ENCODE measurements around the gene CLIP3.
"Not testable (repeated sequence)": the region's sequence is repeated elsewhere in the genome, so short reads cannot be mapped to it uniquely, and the experiment has no call there.

CLIP3 gene

GRCh38 chr19:36046443-36047050 is 13.9 kb upstream of the CLIP3 start:
- TF ChIP-seq CTCF (IDR thresholded peaks at IDR 0.05; ENCODE audit: low read length, missing control alignments) = no peak
- DNase-seq (ENCODE audit: low read depth) = peak; percentile 72
- no peak overlapping the region for H3K4me3 ChIP-seq (replicated peaks; ENCODE audit: low read depth, low read length)

- no peak overlapping the region for H3K4me3 ChIP-seq (replicated peaks; ENCODE audit: low read depth, low read length)
- DNase-seq (ENCODE audit: low read depth) = no peak
- no peak for TF ChIP-seq CTCF (IDR thresholded peaks at IDR 0.05; ENCODE audit: low read length, missing control alignments)
Observed at GRCh38 chr19:36043952-36044351, 11.3 kb upstream of the CLIP3 start.

GRCh38 chr19:36041831-36042230 is 9.2 kb upstream of the CLIP3 start:
- TF ChIP-seq CTCF (IDR thresholded peaks at IDR 0.05; ENCODE audit: low read length, missing control alignments) = no peak
- peak; percentile 96 for DNase-seq (ENCODE audit: low read depth)
- no peak overlapping the region for H3K4me3 ChIP-seq (replicated peaks; ENCODE audit: low read depth, low read length)

- DNase-seq (ENCODE audit: low read depth); H3K4me3 ChIP-seq (replicated peaks; ENCODE audit: low read depth, low read length): not testable (repeated sequence)
Observed at GRCh38 chr19:36041092-36041491, 8.4 kb upstream of the CLIP3 start.

- no peak for TF ChIP-seq CTCF (IDR thresholded peaks at IDR 0.05; ENCODE audit: low read length, missing control alignments)
- H3K4me3 ChIP-seq (replicated peaks; ENCODE audit: low read depth, low read length) = no peak overlapping the region
- no peak for DNase-seq (ENCODE audit: low read depth)
Observed at GRCh38 chr19:36040495-36040894, 7.8 kb upstream of the CLIP3 start.

- peak overlapping the region; percentile 7 for H3K4me3 ChIP-seq (replicated peaks; ENCODE audit: low read depth, low read length)
- no peak for DNase-seq (ENCODE audit: low read depth)
- no peak for TF ChIP-seq CTCF (IDR thresholded peaks at IDR 0.05; ENCODE audit: low read length, missing control alignments)
Observed at GRCh38 chr19:36031308-36031707, 1.4 kb downstream of the CLIP3 start.

- DNase-seq (ENCODE audit: low read depth) = peak; percentile 48
- peak; percentile 25 for TF ChIP-seq CTCF (IDR thresholded peaks at IDR 0.05; ENCODE audit: low read length, missing control alignments)
- H3K4me3 ChIP-seq (replicated peaks; ENCODE audit: low read depth, low read length) = no peak overlapping the region
Observed at GRCh38 chr19:36030264-36031148, 2.2 kb downstream of the CLIP3 start.

Data from fibroblast of pulmonary artery (primary cell).